IMR-90 (cell line): ENCODE measurements around the gene PTGR3. TPM values are rescaled to one million over a fixed set of nuclear protein-coding genes. Genes with fewer than 3 reads are reported as not detected.

Experiments
- ATAC-seq: fragments of 200-7000 bp; cut with Tn5 transposase; 2 replicates; pipeline ENCODE4 v1.9.1; 2020; ENCODE audit warnings: low read depth, mild to moderate bottlenecking, moderate library complexity
- BruUV-seq: library from RNA; stranded (reverse); fragments of 400-500 nt; replicated peaks from 2 replicates; lab custom pipeline; 2021; lab: Mats Ljungman, UMichigan
- CTCF ChIA-PET: fragments of 300-600 bp; formaldehyde crosslinking; extraction: SDS; loops from one replicate; lab custom pipeline; 2021; ENCODE audit warnings: antibody characterized with exemption; lab: Yijun Ruan, JAX
- POLR2A ChIA-PET: fragments of 300-600 bp; sonication (Branson Sonifier 250); formaldehyde crosslinking; loops from one replicate; lab custom pipeline; 2022; ENCODE audit warnings: antibody characterized with exemption; ENCODE audit not compliant: unreplicated experiment; lab: Charles Lee
- DNase-seq: peaks from one replicate; pipeline ENCODE4 v3.0.0; 2013
- H2AFZ ChIP-seq: replicated peaks from 2 replicates; pipeline ENCODE3; 2013; ENCODE audit warnings: low read length, mild to moderate bottlenecking; ENCODE audit not compliant: poor library complexity
- H2AK5ac ChIP-seq: 2 replicates; pipeline ENCODE4 v1.6.1; 2013; ENCODE audit warnings: low read depth, low read length, inconsistent platforms
- H2AK9ac ChIP-seq: replicated peaks from 2 replicates; pipeline ENCODE3; 2013; ENCODE audit warnings: mild to moderate bottlenecking, low read depth, low read length, moderate library complexity; ENCODE audit not compliant: poor library complexity
- H2BK120ac ChIP-seq: 2 replicates; pipeline ENCODE4 v1.6.1; 2013; ENCODE audit warnings: low read depth, low read length, inconsistent platforms
- H2BK15ac ChIP-seq: 3 replicates; pipeline ENCODE4 v1.6.1; 2013; ENCODE audit warnings: low read depth, low read length, inconsistent platforms
- H2BK20ac ChIP-seq: 2 replicates; pipeline ENCODE4 v1.6.1; 2013; ENCODE audit warnings: low read depth, mild to moderate bottlenecking, inconsistent platforms, low read length, moderate library complexity
- H2BK5ac ChIP-seq: 2 replicates; pipeline ENCODE4 v1.6.1; 2013; ENCODE audit warnings: mild to moderate bottlenecking, low read depth, low read length, inconsistent platforms; ENCODE audit not compliant: poor library complexity, severe bottlenecking
- H3K14ac ChIP-seq: replicated peaks from 2 replicates; pipeline ENCODE4 v1.6.1; 2013; ENCODE audit warnings: low read depth, low read length, inconsistent platforms
- H3K18ac ChIP-seq: 2 replicates; pipeline ENCODE4 v1.6.1; 2013; ENCODE audit warnings: low read depth, low read length, control low read depth
- H3K23ac ChIP-seq: 2 replicates; pipeline ENCODE4 v1.6.1; 2013; ENCODE audit warnings: low read depth, low read length, inconsistent platforms
- H3K27ac ChIP-seq: 2 replicates; pipeline ENCODE4 v1.5.1; 2013; ENCODE audit warnings: mild to moderate bottlenecking, control low read depth, low read length; ENCODE audit not compliant: insufficient read depth
- H3K27me3 ChIP-seq: 2 replicates; pipeline ENCODE4 v1.6.1; 2013; ENCODE audit warnings: low read length; ENCODE audit not compliant: control insufficient read depth, insufficient read depth
- H3K36me3 ChIP-seq: 2 replicates; pipeline ENCODE4 v1.6.1; 2013; ENCODE audit warnings: low read length, mixed read lengths; ENCODE audit not compliant: control insufficient read depth, insufficient read depth
- H3K4ac ChIP-seq: 2 replicates; pipeline ENCODE4 v1.6.1; 2013; ENCODE audit warnings: low read depth, low read length, inconsistent platforms
- H3K4me1 ChIP-seq: 2 replicates; pipeline ENCODE4 v1.6.1; 2013; ENCODE audit warnings: low read length, mixed read lengths; ENCODE audit not compliant: control insufficient read depth, insufficient read depth
- H3K4me2 ChIP-seq: 2 replicates; pipeline ENCODE4 v1.6.1; 2013; ENCODE audit warnings: low read depth, mild to moderate bottlenecking, control low read depth, low read length, moderate library complexity
- H3K4me3 ChIP-seq: 2 replicates; pipeline ENCODE4 v1.5.1; 2013; ENCODE audit warnings: low read depth, mild to moderate bottlenecking, control low read depth, low read length, moderate library complexity; ENCODE audit not compliant: insufficient read depth
- H3K56ac ChIP-seq: 2 replicates; pipeline ENCODE4 v1.6.1; 2013; ENCODE audit warnings: low read length, inconsistent platforms; ENCODE audit not compliant: insufficient read depth; ENCODE audit errors: extremely low read depth
- H3K79me1 ChIP-seq, 2 experiments: 2 replicates each; pipeline ENCODE4 v1.6.1; 2013; ENCODE audit warnings: low read length in 2 of 2, inconsistent platforms in 1 of 2, low read depth in 1 of 2
- H3K9ac ChIP-seq: 2 replicates; pipeline ENCODE4 v1.6.1; 2013; ENCODE audit warnings: low read depth, low read length, control low read depth
- H3K9me1 ChIP-seq: 2 replicates; pipeline ENCODE4 v1.6.1; 2013; ENCODE audit warnings: low read length, inconsistent platforms; ENCODE audit not compliant: insufficient read depth
- H3K9me3 ChIP-seq: 2 replicates; pipeline ENCODE4 v1.6.1; 2013; ENCODE audit warnings: low read length; ENCODE audit not compliant: control insufficient read depth, insufficient read depth
- H4K20me1 ChIP-seq: 2 replicates; pipeline ENCODE4 v1.6.1; 2013; ENCODE audit warnings: low read length, inconsistent platforms; ENCODE audit not compliant: insufficient read depth
- H4K5ac ChIP-seq: 2 replicates; pipeline ENCODE4 v1.6.1; 2013; ENCODE audit warnings: mild to moderate bottlenecking, low read depth, low read length, control low read depth
- H4K8ac ChIP-seq, 2 experiments: 2 replicates each; pipeline ENCODE4 v1.6.1; 2013; ENCODE audit warnings: low read depth in 2 of 2, low read length in 2 of 2, control low read depth in 1 of 2, inconsistent platforms in 1 of 2
- H4K91ac ChIP-seq: 2 replicates; pipeline ENCODE4 v1.6.1; 2013; ENCODE audit warnings: low read depth, low read length, inconsistent platforms; ENCODE audit not compliant: insufficient read depth
- BHLHE40 ChIP-seq: fragments of 150-350 bp; IDR thresholded peaks from 2 replicates; pipeline ENCODE4 v1.6.1; 2016; ENCODE audit warnings: mild to moderate bottlenecking, low read depth, low read length
- CEBPB ChIP-seq: IDR thresholded peaks from 2 replicates; pipeline ENCODE4 v1.6.1; 2012; ENCODE audit warnings: low read depth, low read length, improper control_type of control experiment
- CHD1 ChIP-seq: IDR thresholded peaks from 2 replicates; pipeline ENCODE4 v1.6.1; 2012; ENCODE audit warnings: low read depth, low read length, improper control_type of control experiment
- FOS ChIP-seq: fragments of 150-350 bp; IDR thresholded peaks from 2 replicates; pipeline ENCODE4 v1.6.1; 2016; ENCODE audit warnings: low read depth, low read length
- MAZ ChIP-seq: IDR thresholded peaks from 2 replicates; pipeline ENCODE4 v1.6.1; 2012; ENCODE audit warnings: low read depth, mild to moderate bottlenecking, low read length, improper control_type of control experiment, moderate library complexity, borderline replicate concordance
- MXI1 ChIP-seq: IDR thresholded peaks from 2 replicates; pipeline ENCODE4 v1.6.1; 2012; ENCODE audit warnings: low read depth, mild to moderate bottlenecking, low read length, moderate library complexity, borderline replicate concordance
- NFE2L2 ChIP-seq: fragments of 150-350 bp; IDR thresholded peaks from 2 replicates; pipeline ENCODE4 v1.6.1; 2016; ENCODE audit warnings: low read depth, mild to moderate bottlenecking, low read length
- POLR2A ChIP-seq: IDR thresholded peaks from 2 replicates; pipeline ENCODE4 v1.6.1; 2012; ENCODE audit warnings: mild to moderate bottlenecking, low read depth, low read length
- RAD21 ChIP-seq: IDR thresholded peaks from 2 replicates; pipeline ENCODE4 v1.6.1; 2012; ENCODE audit warnings: low read length, improper control_type of control experiment
- RCOR1 ChIP-seq: IDR thresholded peaks from 2 replicates; pipeline ENCODE4 v1.6.1; 2012; ENCODE audit warnings: mild to moderate bottlenecking, low read length, improper control_type of control experiment; ENCODE audit not compliant: insufficient replicate concordance
- RFX5 ChIP-seq: IDR thresholded peaks from 2 replicates; pipeline ENCODE4 v1.8.0; 2012; ENCODE audit warnings: low read depth, mild to moderate bottlenecking, low read length, moderate library complexity
- SMC3 ChIP-seq: fragments of 150-350 bp; IDR thresholded peaks from 2 replicates; pipeline ENCODE4 v1.6.1; 2016; ENCODE audit warnings: low read depth, mild to moderate bottlenecking, antibody characterized with exemption, low read length, moderate library complexity
- WGBS, 2 experiments: methylation state at CpG; one replicate each; pipeline versions ENCODE4 v1.1.5 to v1.1.7; 2013; ENCODE audit warnings: missing lambda C conversion rate in 2 of 2; ENCODE audit not compliant: insufficient read length in 1 of 2; ENCODE audit errors: extremely low coverage in 2 of 2; 5-methylcytosine and 5-hydroxymethylcytosine counted together
- dilution Hi-C: fragments of 300-500 bp; cut with HindIII; formaldehyde crosslinking; loops from one replicate; pipeline ENCODE4 v1.14.3; 2018; ENCODE audit warnings: low sequenced_read_pairs; ENCODE audit not compliant: unreplicated experiment
- in situ Hi-C: fragments of 300-500 bp; cut with MboI; formaldehyde crosslinking; loops from 3 replicates; pipeline ENCODE4 v1.14.3; 2019; ENCODE audit warnings: low sequenced_read_pairs, inconsistent platforms, mixed read lengths
- intact Hi-C: fragments of 100-400 bp; cut with micrococcal nuclease; formaldehyde crosslinking; loops from 2 replicates; pipeline ENCODE4 v1.10.0; 2022
- polyA plus RNA-seq, 3 experiments: library from polyadenylated mRNA; depleted of rRNA; stranded (reverse); fragments of >200 nt; gene quantifications; 2 replicates each; pipeline ENCODE4 v1.2.3, GENCODE V29; 2012; ENCODE audit warnings: low replicate concordance in 1 of 3
- total RNA-seq: library from RNA; depleted of rRNA; stranded (reverse); fragments of >200 nt; gene quantifications from 2 replicates; pipeline ENCODE4 v1.2.3, GENCODE V29; 2012
- TF ChIP-seq, protein P1 (sequence below): conservative IDR thresholded peaks from 2 replicates; pipeline ENCODE4 v1.5.1; 2012; ENCODE audit warnings: mild to moderate bottlenecking, low read depth, low read length, improper control_type of control experiment
- TF ChIP-seq, protein P2 (sequence below): fragments of 150-350 bp; IDR thresholded peaks from 2 replicates; pipeline ENCODE4 v1.6.1; 2017; ENCODE audit warnings: mild to moderate bottlenecking, antibody characterized with exemption, low read length, low read depth
- TF ChIP-seq, protein P3 (sequence below): fragments of 150-350 bp; IDR thresholded peaks from 2 replicates; pipeline ENCODE4 v1.6.1; 2016; ENCODE audit warnings: low read depth, mild to moderate bottlenecking, low read length, moderate library complexity, borderline replicate concordance

PTGR3 gene
- total and polyA plus RNA-seq, 2 of the 4 experiments (the other 2 are of a cell fraction): 16.1 to 26.4 TPM

DNA sequence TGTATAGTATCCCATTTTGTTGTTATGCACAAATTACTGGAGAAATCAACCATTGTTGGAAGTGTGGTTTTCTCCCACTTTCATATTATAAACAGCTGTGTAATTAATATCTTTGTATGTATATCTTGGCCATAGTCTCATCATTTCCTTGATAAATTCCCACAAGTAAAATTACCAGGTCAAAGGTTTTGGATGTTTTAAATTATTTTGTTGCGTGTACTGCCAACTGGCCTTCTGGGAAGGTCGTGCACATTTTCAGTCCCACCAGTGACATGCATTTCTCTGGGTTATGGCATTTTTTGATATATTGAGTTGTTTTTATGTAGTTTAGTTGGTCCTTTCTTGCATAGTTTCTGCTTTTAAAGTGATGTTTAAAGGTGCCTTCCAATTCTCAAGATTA is 43.2 kb upstream of the PTGR3 start:
- intact Hi-C loops (no loop called here), dilution Hi-C loops (no loop called here), in situ Hi-C loops (no loop called here)
- ChIA-PET POLR2A (no interaction called here), CTCF (no interaction called here)
- H3K23ac ChIP-seq: no peak overlapping the region
- H3K4me3 ChIP-seq: no peak overlapping the region
- TF ChIP-seq RFX5 (no peak), FOS (no peak), RAD21 (no peak), MAZ (no peak), CHD1 (no peak), MXI1 (no peak), BHLHE40 (no peak), RCOR1 (no peak), SMC3 (no peak), NFE2L2 (no peak), POLR2A (no peak), CEBPB (no peak)
- TF ChIP-seq, protein P1, sequence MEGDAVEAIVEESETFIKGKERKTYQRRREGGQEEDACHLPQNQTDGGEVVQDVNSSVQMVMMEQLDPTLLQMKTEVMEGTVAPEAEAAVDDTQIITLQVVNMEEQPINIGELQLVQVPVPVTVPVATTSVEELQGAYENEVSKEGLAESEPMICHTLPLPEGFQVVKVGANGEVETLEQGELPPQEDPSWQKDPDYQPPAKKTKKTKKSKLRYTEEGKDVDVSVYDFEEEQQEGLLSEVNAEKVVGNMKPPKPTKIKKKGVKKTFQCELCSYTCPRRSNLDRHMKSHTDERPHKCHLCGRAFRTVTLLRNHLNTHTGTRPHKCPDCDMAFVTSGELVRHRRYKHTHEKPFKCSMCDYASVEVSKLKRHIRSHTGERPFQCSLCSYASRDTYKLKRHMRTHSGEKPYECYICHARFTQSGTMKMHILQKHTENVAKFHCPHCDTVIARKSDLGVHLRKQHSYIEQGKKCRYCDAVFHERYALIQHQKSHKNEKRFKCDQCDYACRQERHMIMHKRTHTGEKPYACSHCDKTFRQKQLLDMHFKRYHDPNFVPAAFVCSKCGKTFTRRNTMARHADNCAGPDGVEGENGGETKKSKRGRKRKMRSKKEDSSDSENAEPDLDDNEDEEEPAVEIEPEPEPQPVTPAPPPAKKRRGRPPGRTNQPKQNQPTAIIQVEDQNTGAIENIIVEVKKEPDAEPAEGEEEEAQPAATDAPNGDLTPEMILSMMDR: no peak
- TF ChIP-seq, protein P2, sequence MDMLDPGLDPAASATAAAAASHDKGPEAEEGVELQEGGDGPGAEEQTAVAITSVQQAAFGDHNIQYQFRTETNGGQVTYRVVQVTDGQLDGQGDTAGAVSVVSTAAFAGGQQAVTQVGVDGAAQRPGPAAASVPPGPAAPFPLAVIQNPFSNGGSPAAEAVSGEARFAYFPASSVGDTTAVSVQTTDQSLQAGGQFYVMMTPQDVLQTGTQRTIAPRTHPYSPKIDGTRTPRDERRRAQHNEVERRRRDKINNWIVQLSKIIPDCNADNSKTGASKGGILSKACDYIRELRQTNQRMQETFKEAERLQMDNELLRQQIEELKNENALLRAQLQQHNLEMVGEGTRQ: no peak
- TF ChIP-seq, protein P3, sequence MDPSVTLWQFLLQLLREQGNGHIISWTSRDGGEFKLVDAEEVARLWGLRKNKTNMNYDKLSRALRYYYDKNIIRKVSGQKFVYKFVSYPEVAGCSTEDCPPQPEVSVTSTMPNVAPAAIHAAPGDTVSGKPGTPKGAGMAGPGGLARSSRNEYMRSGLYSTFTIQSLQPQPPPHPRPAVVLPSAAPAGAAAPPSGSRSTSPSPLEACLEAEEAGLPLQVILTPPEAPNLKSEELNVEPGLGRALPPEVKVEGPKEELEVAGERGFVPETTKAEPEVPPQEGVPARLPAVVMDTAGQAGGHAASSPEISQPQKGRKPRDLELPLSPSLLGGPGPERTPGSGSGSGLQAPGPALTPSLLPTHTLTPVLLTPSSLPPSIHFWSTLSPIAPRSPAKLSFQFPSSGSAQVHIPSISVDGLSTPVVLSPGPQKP: no peak
- H4K8ac ChIP-seq: no peak overlapping the region
- no peak overlapping the region for H2AFZ ChIP-seq
- no CpG with 5 or more reads among the region's 2 CpGs for WGBS, 2 experiments
- no peak overlapping the region for H2BK20ac ChIP-seq
- H2BK120ac ChIP-seq: no peak overlapping the region
- no peak overlapping the region for H2BK5ac ChIP-seq
- no peak overlapping the region for H3K56ac ChIP-seq
- H3K9ac ChIP-seq: no peak overlapping the region
- no peak overlapping the region for H3K14ac ChIP-seq
- peaks cover 15% of the 10 kb centered on the region for H3K4me1 ChIP-seq
- no peaks in the 10 kb centered on the region for H4K20me1 ChIP-seq
- H2BK15ac ChIP-seq: no peak overlapping the region
- BruUV-seq: no TSS peak
- peaks cover 11% of the 10 kb centered on the region; the same call in 1 of the 2 replicates for H3K9me1 ChIP-seq
- no peak overlapping the region for H4K5ac ChIP-seq
- no peak overlapping the region for H3K4me2 ChIP-seq
- H3K36me3 ChIP-seq: no peaks in the 10 kb centered on the region
- H3K4ac ChIP-seq: no peak overlapping the region
- ATAC-seq (no peak), DNase-seq (no peak)
- peaks cover 11 to 41% of the 10 kb centered on the region in 2 experiments; a peak in 3 of 4 replicates for H3K79me1 ChIP-seq
- no peak overlapping the region for H4K91ac ChIP-seq
- no peak overlapping the region for H3K27ac ChIP-seq
- H2AK5ac ChIP-seq: no peak overlapping the region
- H3K18ac ChIP-seq: no peak overlapping the region
- H3K27me3 ChIP-seq: no peaks in the 10 kb centered on the region
- no peak overlapping the region for H2AK9ac ChIP-seq
- no peaks in the 10 kb centered on the region for H3K9me3 ChIP-seq
